NCI-H226 (cell line): ENCODE results near the gene METTL25B.
A peak's percentile ranks its signal among the peaks of the same experiment; 100 is the strongest.

ENCODE experiments used
- DNase-seq: peaks from one replicate; pipeline ENCODE4 v3.0.0-alpha.2; 2015

The METTL25B gene

DNA sequence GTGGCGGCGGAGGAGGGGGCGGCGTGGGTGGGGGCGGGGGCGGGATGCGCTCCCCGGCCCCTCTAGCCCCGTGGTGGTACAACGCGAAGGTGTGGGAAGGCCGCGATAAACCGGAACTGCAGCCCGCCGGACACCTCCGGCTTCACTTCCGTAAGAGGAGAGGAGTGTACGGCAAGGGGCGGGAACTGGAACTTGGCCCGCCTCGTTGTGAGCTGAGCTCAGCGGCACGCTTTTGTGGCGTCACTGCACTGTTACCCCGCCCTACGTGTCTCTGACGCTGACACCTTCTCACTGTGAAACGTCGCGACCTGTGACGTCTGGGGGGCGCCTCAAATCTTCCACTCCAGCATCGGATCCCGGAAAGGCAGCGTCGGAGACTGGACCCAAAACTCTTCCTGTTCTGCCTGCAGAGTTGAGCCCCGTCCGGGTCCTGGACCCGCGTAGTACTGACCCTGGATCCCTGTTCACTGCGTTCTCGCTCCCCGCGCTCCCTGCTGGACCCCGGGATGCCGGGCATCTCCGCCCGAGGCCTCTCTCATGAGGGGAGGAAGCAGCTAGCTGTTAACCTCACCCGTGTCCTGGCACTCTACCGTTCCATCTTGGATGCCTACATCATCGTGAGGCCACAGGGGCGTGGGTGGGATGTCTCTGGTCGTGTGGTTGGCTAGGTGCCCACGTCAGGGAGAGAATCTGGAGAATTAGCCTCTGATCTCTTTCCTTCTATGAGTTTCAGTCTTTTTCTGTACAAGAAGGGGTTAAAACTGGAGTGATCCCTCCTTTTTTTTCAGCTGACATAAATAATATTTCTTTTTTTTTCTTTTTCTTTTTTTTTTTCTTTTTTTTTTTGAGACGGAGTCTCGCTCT lies 562 bp downstream of the METTL25B start, which contains the start of gene ISG20L2:
Gene ISG20L2 (minus strand): TSS at position 168 of the 864 bp plus-strand sequence. CDS start 1,114 bp downstream, outside the sequence.
- DNase-seq = peak; percentile 98

- no peak for DNase-seq
Measured at GRCh38 chr1:156733989-156734584, 5.8 kb downstream of the METTL25B start.

DNA sequence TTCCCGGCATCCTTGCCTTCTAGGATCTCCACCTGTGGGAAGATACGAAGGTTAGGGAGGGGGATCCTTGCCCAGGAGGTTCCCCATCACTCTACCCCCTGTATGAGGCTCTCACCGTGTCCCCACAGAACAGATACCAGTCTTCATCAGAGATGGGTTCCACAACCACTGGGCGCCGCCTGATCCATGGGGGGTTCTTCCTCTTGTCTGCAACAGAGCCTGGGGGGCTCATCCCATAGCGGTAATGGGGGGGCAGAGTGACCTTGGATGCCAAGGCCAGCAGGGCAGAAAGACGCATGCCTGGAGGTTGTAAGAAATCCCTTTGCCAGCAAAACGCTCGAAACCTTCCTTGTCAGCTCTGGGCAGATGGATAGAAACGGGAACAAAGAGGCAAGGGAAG lies 10.1 kb downstream of the METTL25B start:
- DNase-seq = no peak

DNA sequence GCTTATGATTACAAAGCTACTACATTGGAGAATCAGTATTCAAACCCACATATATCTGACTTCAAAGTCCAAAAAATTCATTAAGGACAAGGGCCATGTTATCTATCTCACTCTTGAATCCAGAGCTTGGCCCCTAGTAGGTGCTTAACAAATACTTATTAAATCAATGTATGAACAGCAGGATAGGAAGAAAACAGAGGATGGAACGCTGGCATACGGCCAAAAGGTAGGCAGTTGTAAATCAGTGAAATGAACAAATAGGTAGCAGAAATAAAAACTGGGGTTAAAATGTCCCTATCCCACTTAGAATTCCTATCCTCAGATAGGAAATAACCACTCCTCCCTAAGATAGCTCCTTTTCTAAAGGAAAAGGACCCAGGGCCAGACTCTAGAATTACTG lies 10.6 kb downstream of the METTL25B start:
- DNase-seq = no peak

DNA sequence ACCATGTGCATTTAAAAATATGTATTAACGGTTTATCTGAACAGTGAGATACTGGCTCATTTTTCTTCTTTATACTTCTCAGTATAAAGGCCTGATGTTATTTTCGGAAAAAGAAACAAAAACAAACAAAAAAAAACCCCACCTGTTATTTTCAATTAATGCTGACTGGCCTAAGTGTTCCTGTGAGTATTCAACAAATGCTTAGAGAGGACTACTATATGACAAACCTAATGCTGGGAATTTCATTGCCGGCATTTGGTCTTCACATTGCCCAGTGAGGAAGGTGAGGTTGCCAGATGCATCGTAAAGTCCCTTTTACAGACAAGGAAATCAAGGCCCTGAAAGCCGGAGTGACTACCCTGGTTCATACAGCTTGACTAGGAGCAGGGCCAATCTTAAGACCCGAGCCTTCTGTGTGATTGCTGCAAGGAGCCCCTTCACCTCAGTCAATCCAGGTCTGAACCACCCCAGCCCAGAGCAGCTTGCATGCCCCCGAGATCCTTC lies 12.0 kb downstream of the METTL25B start:
- DNase-seq = no peak

DNA sequence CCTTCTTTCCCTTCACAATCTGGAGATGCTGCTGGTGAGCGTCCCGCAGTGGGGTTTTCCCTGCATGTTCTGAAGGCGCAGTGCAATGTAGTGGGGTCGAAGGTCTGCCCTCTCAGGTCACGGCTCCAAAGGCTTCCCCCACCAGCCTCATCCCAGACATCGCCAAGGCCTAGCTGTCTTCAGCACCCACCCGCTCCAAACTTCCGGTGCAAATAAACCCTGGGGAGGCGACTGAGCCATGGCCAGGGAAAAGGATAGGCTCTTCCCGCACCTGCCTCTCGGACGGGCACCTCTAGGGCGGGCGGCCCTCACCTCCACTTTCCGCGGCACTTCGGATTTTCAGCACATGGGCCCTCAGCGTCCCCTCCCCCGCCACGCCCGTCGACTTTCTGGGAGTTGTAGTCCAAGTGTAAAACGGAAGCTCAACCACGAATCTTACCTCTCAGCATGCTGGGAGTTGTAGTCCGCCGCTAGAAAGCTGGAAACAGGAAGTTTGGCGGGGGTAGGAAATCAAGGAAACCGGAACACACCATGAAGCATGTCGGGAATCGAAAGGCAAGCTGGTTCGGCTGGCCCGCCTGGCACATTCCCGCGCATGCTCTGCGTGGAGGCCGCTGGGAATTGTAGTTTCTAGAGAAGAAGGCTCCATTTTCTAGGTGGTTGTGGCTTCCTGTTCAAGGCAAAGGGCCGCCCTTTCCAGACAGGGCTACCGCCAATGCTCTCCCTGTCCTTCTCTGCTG lies 12.6 kb downstream of the METTL25B start, which contains the start of gene MRPL24:
Gene MRPL24 (minus strand): TSS at position 348 of the 740 bp plus-strand sequence. CDS start 2,384 bp downstream, outside the sequence.
- peak; percentile 99 for DNase-seq

DNA sequence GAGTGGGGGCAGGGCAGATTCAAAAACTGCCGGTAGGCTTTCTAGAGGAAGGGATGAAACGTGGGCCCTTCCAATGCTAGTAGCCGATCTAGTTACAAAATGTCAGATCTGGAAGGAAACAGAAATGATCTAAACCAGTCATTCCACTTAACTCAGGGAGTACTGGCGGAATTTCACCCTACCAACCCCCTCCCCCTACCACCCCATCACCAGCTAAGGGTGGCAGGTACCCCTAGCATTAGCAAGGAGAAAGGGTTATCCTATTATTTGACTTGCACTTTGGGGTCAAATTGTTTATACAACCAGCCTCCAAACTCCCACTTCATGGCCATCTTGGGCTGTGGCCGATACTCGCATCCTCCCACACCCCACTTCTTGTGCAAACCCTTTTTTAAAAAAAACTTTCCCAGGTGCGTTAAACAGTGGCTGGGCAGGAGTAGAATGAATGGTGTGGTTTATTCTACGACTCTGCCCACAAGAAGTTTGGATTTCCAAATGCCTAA lies 13.3 kb downstream of the METTL25B start:
- no peak for DNase-seq

DNA sequence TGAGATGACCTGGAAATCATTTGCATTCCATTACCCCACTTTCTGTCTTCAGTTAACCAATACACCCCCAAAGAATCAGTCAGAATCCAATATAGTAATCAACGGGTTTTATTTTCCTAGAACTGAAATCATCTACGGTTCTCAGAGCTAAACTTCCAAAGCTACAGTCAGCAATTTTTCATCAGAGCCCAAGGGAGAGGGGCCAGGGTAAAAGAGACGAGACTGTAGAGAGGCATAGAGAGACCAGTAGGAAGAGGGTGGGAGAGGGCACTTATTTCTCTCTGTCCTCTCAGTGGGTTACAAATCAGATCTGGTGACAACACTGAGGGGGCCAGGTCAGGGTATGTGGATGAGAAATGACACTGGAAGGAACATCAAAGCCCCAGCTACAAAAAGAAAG lies 13.7 kb downstream of the METTL25B start:
- DNase-seq = no peak

- DNase-seq = no peak
Measured at GRCh38 chr1:156742801-156743200, 14.5 kb downstream of the METTL25B start.

GRCh38 chr1:156743367-156744302 lies 15.4 kb downstream of the METTL25B start:
- no peak for DNase-seq

- DNase-seq = no peak
Measured at GRCh38 chr1:156744344-156744743, 16.1 kb downstream of the METTL25B start.

DNA sequence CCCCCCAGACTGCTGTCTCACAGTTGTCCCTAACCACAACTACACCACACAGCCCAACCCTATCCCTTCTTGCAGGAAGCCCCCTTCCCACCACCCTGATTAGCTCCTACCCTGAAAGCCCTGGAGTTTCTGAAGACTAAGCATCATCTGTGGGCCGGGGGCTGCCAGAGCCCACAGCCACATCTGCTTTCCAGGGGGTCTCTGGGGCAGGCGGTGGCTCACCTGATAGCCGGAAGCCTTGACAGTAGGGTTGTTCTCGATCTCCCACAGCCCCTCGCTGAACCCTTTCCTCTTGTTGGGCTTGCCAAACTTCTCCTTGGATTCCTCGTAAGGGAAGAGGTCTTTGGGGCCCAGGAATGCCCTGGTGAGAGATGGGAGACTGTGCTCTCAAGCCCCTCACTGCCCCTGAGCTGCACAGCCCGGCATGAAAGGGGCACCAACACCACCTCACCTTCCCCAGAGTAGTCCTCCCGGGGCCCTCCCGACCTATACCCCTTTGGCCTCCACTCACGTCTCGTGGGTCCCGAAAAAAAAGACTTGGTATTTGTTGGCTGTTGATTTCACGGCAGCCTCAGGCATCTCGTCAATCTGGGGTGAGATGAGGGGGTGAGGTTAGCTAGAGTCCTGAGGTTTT lies 16.6 kb downstream of the METTL25B start:
- DNase-seq = no peak

DNA sequence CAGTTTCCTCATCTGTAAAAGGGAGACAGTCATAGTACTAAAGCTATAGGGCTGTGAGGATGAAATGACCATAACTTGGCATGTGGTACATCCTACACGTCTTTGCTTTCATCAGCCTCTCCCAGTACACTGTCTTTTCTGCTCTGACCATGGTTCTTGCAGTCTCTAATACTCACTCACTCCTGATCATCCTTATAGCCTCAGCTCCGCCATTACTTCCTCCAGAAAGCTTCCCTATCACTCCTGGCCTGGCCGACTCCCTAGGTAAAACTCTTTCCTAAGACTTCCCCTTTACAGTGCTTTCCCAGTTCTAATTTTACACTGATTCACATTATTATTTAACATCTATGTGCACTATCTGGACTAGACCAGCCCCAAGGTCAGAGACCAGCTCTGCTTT lies 17.6 kb downstream of the METTL25B start:
- no peak for DNase-seq

- DNase-seq = no peak
Measured at GRCh38 chr1:156746406-156746727, 18.1 kb downstream of the METTL25B start.

DNA sequence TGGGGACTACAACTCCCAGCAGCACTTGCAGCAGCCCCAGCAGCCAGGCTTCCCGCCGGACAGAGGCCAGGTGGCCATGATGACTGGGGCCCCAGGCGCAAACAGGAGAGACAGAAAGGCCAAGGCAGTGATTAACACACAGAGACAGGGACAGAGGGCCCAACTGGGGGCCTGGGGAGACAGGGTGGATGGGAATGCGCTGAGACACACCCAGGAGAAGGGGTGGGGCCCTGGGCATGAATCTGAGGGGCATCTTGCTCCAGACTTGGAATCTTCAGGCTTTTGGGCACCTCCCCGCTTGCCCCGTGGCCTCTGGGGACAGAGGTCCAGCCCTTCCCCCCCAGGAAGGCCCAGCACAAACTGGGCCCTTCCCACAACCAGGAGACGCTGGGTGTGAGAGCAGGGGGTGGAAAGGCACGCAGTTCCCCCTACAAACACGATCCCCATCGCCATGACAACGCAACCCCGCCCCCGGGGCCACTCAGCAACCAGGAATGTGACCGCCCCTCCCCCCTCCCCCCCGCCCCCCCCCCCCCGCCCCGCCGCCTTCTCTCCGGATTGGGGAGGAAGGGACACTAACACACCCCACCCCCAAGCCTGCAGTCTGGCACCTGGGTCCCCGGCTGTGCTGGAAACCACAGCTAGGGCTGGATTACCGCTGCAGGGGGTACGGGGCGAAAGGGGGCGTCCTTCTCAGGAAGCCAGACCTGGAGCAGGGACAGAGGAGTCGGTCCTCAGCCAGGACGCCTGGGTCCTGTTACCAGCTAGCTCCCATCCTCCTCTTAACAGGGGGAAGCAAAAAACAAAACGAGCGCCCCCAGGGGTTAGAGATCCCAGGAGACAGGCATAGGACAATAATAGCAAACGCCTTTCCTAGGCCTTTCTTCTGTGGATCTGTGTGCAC lies 18.7 kb downstream of the METTL25B start:
- peak; percentile 93 for DNase-seq

GRCh38 chr1:156747742-156748669 lies 19.7 kb downstream of the METTL25B start:
- no peak for DNase-seq

- peak; percentile 76 for DNase-seq
Measured at GRCh38 chr1:156748670-156749418, 20.6 kb downstream of the METTL25B start.

DNA sequence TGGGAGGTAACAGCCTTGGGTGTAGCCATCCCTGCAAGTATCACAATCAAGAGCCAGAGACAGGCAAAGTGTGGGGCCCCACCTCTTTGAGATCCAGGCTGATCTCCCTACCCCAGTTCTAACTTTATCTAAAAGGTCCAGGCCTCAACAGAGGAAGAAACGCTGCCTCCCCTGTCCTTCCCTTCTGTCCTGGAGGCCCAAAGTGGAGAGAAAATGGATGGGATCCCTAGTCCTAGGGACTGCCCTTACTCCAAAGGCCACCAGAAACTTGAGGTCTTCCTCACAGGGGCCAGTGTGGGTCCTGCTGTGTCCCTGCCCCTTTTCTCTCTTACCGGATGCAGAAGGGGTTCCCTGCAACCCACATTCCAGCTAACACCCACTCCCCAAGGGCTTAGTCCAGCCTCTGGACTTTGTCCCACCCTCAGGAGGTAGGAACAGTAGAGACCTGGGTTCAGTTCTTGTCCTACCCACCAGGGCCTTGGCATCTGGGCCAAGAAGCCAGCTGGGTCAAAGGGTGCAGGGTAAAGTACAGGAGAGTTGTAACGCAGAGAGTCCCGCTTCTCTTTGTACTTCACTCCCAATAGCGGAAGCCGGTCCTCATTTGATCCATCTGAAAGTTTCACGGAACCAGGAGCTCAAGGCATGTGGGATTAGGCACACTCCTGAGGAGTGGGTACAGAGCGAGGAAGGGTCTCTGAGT lies 21.3 kb downstream of the METTL25B start:
- no peak for DNase-seq
